ENCODE measurements around the gene MEX3A.

DNA sequence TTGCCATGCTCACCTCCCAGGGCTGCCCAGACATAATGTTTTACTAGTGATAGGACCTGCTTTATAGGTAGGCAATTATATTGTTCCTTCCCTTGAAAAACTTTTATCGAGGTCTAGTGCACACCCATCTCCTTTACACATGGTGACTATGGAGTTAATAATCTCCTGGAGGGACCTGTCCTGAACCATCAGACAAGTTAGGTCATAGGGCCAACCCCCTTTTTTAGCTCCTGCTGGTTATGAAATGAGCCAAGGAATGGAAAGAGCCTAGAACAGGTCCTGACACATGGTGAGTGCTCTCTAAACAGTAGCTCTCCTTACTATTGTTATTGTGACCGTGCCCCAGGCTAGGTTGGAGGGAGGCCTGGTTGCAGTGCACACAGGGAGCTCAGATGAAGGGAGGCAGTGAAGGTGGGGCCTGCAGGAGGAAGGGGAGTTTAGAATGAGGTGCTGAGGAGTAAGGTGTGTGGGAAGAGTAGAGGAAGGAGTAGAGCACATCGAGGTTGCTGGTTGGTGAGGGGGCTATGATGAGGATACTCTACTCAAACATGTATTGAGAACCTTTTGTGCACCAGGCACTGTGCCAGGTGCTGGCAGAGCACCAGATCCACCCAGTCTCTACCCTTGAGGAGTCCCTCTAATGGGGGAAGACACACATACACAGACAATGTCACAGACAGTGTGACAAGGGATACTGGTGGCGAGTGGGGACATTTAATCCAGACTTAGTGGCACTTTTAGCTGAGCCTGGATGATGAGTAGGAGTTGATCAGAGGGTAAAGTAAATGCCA is 18.1 kb upstream of the MEX3A start:
- TF ChIP-seq GATA2 (IDR thresholded peaks at IDR 0.05; ENCODE audit: low read depth, low read length) (no peak), GATA3 (IDR thresholded peaks at IDR 0.05; ENCODE audit: low read depth, low read length) (no peak)

Measured in SH-SY5Y (cell line).